ENCODE results near the gene POFUT2. TPM values are rescaled to one million over a fixed set of nuclear protein-coding genes. Genes with fewer than 3 reads are reported as not detected.

POFUT2 gene
- total and polyA plus RNA-seq, 3 experiments from 2014 or later: 4.9 to 14.5 (median 13.5) TPM

GRCh38 chr21:45263534-45263933, 24.2 kb downstream of the POFUT2 start:
- POLR2A ChIA-PET: no interaction called here
- Histone ChIP-seq H3K9me3 (ENCODE audit: low read length) (no peaks in the 10 kb centered on the region), H3K36me3 (ENCODE audit: insufficient read depth, low read length) (peaks cover 18% of the 10 kb centered on the region), H3K4me3 (ENCODE audit: low read length) (no peak overlapping the region), H3K4me1 (ENCODE audit: insufficient read depth, low read length) (peaks cover 22% of the 10 kb centered on the region), H3K27me3 (ENCODE audit: insufficient read depth, low read length, poor library complexity, severe bottlenecking) (no peaks in the 10 kb centered on the region), H3K27ac (ENCODE audit: low read depth, low read length) (no peak overlapping the region)
- Mint-ChIP-seq H3K4me3 (peak overlapping the region in 1 of 7 donors; percentile 59), H3K4me1 (peaks cover 16 to 24% (median 22%) of the 10 kb centered on the region in 3 donors), H3K36me3 (peaks cover 7 to 47% (median 11%) of the 10 kb centered on the region in 3 donors), H3K27me3 (peaks cover 0 to 2% of the 10 kb centered on the region in 2 donors), H3K9me3 (no peaks in the 10 kb centered on the region), H3K27ac (peak overlapping the region in 2 of 8 donors; percentile 30 to 43)
- DNase-seq: no peak
- CTCF ChIA-PET: no interaction called here

GRCh38 chr21:45262616-45263015, 25.1 kb downstream of the POFUT2 start:
- Mint-ChIP-seq H3K27me3 (peaks cover 0 to 2% of the 10 kb centered on the region in 2 donors), H3K4me3 (no peak overlapping the region), H3K9me3 (no peaks in the 10 kb centered on the region), H3K27ac (peak overlapping the region in 3 of 8 donors; percentile 41 to 92 (median 70)), H3K36me3 (peaks cover 7 to 41% (median 9%) of the 10 kb centered on the region in 3 donors), H3K4me1 (peaks cover 16 to 23% (median 21%) of the 10 kb centered on the region in 3 donors)
- H3K36me3 ChIP-seq (ENCODE audit: insufficient read depth, low read length): peaks cover 18% of the 10 kb centered on the region
- H3K27me3 ChIP-seq (ENCODE audit: insufficient read depth, low read length, poor library complexity, severe bottlenecking): no peaks in the 10 kb centered on the region
- H3K4me3 ChIP-seq (ENCODE audit: low read length): no peak overlapping the region
- ChIA-PET POLR2A (no interaction called here), CTCF (no interaction called here)
- H3K27ac ChIP-seq (ENCODE audit: low read depth, low read length): no peak overlapping the region
- peaks cover 22% of the 10 kb centered on the region for H3K4me1 ChIP-seq (ENCODE audit: insufficient read depth, low read length)
- H3K9me3 ChIP-seq (ENCODE audit: low read length): no peaks in the 10 kb centered on the region
- DNase-seq: peak in 1 of 5 donors; percentile 13

GRCh38 chr21:45262041-45262581, 25.6 kb downstream of the POFUT2 start:
- DNase-seq: no peak
- H3K27me3 ChIP-seq (ENCODE audit: insufficient read depth, low read length, poor library complexity, severe bottlenecking): no peaks in the 10 kb centered on the region
- ChIA-PET CTCF (no interaction called here), POLR2A (no interaction called here)
- H3K9me3 ChIP-seq (ENCODE audit: low read length): no peaks in the 10 kb centered on the region
- Mint-ChIP-seq H3K36me3 (peaks cover 5 to 36% (median 7%) of the 10 kb centered on the region in 3 donors), H3K27ac (peak overlapping the region in 4 of 8 donors; percentile 23 to 70 (median 44)), H3K9me3 (no peaks in the 10 kb centered on the region), H3K4me3 (no peak overlapping the region), H3K4me1 (peaks cover 15 to 22% (median 16%) of the 10 kb centered on the region in 3 donors), H3K27me3 (peaks cover 0 to 2% of the 10 kb centered on the region in 2 donors)
- peaks cover 24% of the 10 kb centered on the region for H3K4me1 ChIP-seq (ENCODE audit: insufficient read depth, low read length)
- H3K36me3 ChIP-seq (ENCODE audit: insufficient read depth, low read length): peaks cover 18% of the 10 kb centered on the region
- no peak overlapping the region for H3K4me3 ChIP-seq (ENCODE audit: low read length)
- H3K27ac ChIP-seq (ENCODE audit: low read depth, low read length): no peak overlapping the region

GRCh38 chr21:45261093-45261492, 26.6 kb downstream of the POFUT2 start:
- no peak for DNase-seq
- no peaks in the 10 kb centered on the region for H3K9me3 ChIP-seq (ENCODE audit: low read length)
- Mint-ChIP-seq H3K36me3 (peaks cover 0 to 29% (median 3%) of the 10 kb centered on the region in 3 donors), H3K27ac (peak overlapping the region in 1 of 8 donors; percentile 79), H3K4me3 (no peak overlapping the region), H3K4me1 (peaks cover 5 to 21% (median 12%) of the 10 kb centered on the region in 3 donors), H3K27me3 (peaks cover 0 to 2% of the 10 kb centered on the region in 2 donors), H3K9me3 (no peaks in the 10 kb centered on the region)
- H3K27ac ChIP-seq (ENCODE audit: low read depth, low read length): no peak overlapping the region
- POLR2A ChIA-PET: no interaction called here
- peaks cover 3% of the 10 kb centered on the region for H3K27me3 ChIP-seq (ENCODE audit: insufficient read depth, low read length, poor library complexity, severe bottlenecking)
- H3K4me3 ChIP-seq (ENCODE audit: low read length): no peak overlapping the region
- peaks cover 18% of the 10 kb centered on the region for H3K36me3 ChIP-seq (ENCODE audit: insufficient read depth, low read length)
- CTCF ChIA-PET: no interaction called here
- peaks cover 24% of the 10 kb centered on the region for H3K4me1 ChIP-seq (ENCODE audit: insufficient read depth, low read length)

GRCh38 chr21:45260191-45260825, 27.4 kb downstream of the POFUT2 start:
- Mint-ChIP-seq H3K9me3 (no peaks in the 10 kb centered on the region), H3K4me3 (no peak overlapping the region), H3K4me1 (peaks cover 0 to 21% (median 10%) of the 10 kb centered on the region in 3 donors), H3K27ac (peak overlapping the region in 1 of 8 donors; percentile 29), H3K36me3 (peaks cover 0 to 21% (median 3%) of the 10 kb centered on the region in 3 donors), H3K27me3 (peaks cover 0 to 3% of the 10 kb centered on the region in 2 donors)
- Histone ChIP-seq H3K27ac (ENCODE audit: low read depth, low read length) (no peak overlapping the region), H3K4me1 (ENCODE audit: insufficient read depth, low read length) (peaks cover 22% of the 10 kb centered on the region), H3K4me3 (ENCODE audit: low read length) (no peak overlapping the region), H3K27me3 (ENCODE audit: insufficient read depth, low read length, poor library complexity, severe bottlenecking) (peaks cover 5% of the 10 kb centered on the region), H3K9me3 (ENCODE audit: low read length) (no peaks in the 10 kb centered on the region), H3K36me3 (ENCODE audit: insufficient read depth, low read length) (peaks cover 18% of the 10 kb centered on the region)
- no peak for DNase-seq
- ChIA-PET CTCF (no interaction called here), POLR2A (no interaction called here)

- Mint-ChIP-seq H3K4me1 (peaks cover 7 to 31% (median 19%) of the 10 kb centered on the region in 3 donors), H3K9me3 (no peaks in the 10 kb centered on the region), H3K4me3 (no peak overlapping the region), H3K36me3 (peaks cover 0 to 14% (median 3%) of the 10 kb centered on the region in 3 donors), H3K27me3 (peaks cover 3 to 4% of the 10 kb centered on the region in 2 donors), H3K27ac (no peak overlapping the region)
- DNase-seq: no peak
- Histone ChIP-seq H3K27ac (ENCODE audit: low read depth, low read length) (no peak overlapping the region), H3K4me3 (ENCODE audit: low read length) (no peak overlapping the region), H3K4me1 (ENCODE audit: insufficient read depth, low read length) (peaks cover 22% of the 10 kb centered on the region), H3K9me3 (ENCODE audit: low read length) (no peaks in the 10 kb centered on the region), H3K36me3 (ENCODE audit: insufficient read depth, low read length) (peaks cover 10% of the 10 kb centered on the region), H3K27me3 (ENCODE audit: insufficient read depth, low read length, poor library complexity, severe bottlenecking) (peaks cover 5% of the 10 kb centered on the region)
- ChIA-PET CTCF (no interaction called here), POLR2A (no interaction called here)
Observed at GRCh38 chr21:45259206-45259840, 28.4 kb downstream of the POFUT2 start.

GRCh38 chr21:45258466-45258865, 29.2 kb downstream of the POFUT2 start:
- no peak for DNase-seq
- no peak overlapping the region for H3K27ac ChIP-seq (ENCODE audit: low read depth, low read length)

More at GRCh38 chr21:45258466-45258865, 29.2 kb downstream of the POFUT2 start:
- H3K9me3 Mint-ChIP-seq: no peaks in the 10 kb centered on the region
- POLR2A ChIA-PET: interaction anchor here (0.5 kb wide), 1 partner anchor 181 kb away, joined by 3 read pairs; no protein-coding TSS in a partner anchor
- no peak overlapping the region for H3K27ac Mint-ChIP-seq
- Histone ChIP-seq H3K4me3 (ENCODE audit: low read length) (no peak overlapping the region), H3K9me3 (ENCODE audit: low read length) (no peaks in the 10 kb centered on the region), H3K36me3 (ENCODE audit: insufficient read depth, low read length) (peaks cover 2% of the 10 kb centered on the region), H3K27me3 (ENCODE audit: insufficient read depth, low read length, poor library complexity, severe bottlenecking) (peaks cover 5% of the 10 kb centered on the region), H3K4me1 (ENCODE audit: insufficient read depth, low read length) (peaks cover 22% of the 10 kb centered on the region)
- H3K4me1 Mint-ChIP-seq: peaks cover 7 to 32% (median 20%) of the 10 kb centered on the region in 3 donors
- H3K4me3 Mint-ChIP-seq: no peak overlapping the region
- H3K36me3 Mint-ChIP-seq: peaks cover 0 to 5% (median 0%) of the 10 kb centered on the region in 3 donors
- CTCF ChIA-PET: no interaction called here
- peaks cover 3 to 4% of the 10 kb centered on the region in 2 donors for H3K27me3 Mint-ChIP-seq

All from CD8-positive, alpha-beta memory T cell (primary cell).